Ammon's horn (tissue), 1 donor: ENCODE data around the gene UTP15.

Experiments
- DNase-seq: peaks from one replicate; pipeline ENCODE4 v3.0.0-alpha.2; 2016; ENCODE audit warnings: low spot score

Gene UTP15

DNA sequence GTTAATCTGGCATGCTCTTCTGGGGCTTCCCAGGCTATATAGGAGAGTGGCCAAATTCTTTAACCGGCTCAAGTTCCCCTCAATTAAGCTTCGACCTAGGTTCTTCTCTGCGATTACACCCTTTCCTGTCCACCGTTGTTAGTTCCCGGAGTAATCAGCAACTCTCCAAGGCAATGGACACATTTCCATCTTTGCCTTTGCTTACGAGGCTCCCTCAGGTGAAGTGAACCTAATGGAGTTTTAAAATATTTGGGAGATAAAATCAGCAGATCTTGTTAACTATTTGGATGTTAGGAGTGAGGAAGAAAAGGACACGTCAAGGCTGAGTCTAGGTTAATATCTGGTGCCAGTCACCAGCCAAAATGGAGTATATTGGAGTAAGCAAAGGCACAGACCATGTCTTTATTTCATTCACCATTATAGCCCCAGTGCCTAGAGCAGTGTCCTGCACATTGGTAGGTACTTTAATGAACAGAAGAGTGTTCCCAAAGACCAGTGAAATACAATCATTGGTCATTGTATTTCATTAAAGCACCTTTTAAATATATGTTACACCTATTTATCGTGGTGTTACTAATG lies 515 bp downstream of the UTP15 start:
- no peak for DNase-seq

DNA sequence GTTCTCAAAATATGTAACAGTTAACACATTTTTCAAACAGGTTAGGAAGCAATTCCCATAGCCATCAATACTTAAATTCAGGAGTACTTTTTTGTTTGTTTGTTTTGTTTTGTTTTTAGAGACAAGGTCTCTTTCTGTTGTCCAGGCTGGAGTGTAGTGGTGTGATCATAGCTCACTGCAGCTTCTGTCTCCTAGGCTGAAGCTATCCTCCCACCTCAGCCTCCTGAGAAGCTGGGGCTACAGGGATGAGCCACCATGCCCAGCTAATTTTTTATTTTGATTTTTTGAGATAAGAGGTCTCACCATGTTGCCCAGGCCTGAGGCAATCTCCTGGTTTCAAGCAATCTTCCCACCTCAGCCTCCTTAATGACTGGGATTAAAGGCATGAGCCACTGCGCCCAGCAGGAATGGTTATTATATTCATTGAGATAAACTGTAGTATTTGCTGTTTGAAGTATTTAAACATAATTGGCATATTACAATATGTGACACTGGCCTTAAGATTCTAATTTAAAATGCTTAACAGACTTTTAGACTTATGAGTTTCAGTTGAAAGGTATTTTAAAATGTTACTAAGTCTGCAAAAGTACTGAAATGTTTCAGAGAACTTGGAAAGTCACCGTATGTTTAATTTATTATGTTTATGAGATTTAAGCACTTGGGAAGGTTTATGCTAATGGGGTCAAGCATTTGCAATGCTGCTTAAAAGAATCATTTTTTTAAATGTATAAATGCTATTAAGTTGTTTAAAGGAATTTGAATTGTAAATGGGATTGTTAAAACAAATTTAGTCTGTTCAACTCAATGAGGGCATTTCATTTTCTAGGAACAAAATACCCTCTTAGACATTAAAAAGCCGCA lies 17.0 kb downstream of the UTP15 start:
- DNase-seq = no peak

GRCh38 chr5:73587923-73588322 lies 22.4 kb downstream of the UTP15 start:
- DNase-seq = no peak

- DNase-seq = peak; percentile 74
Observed at GRCh38 chr5:73591102-73591695, 25.7 kb downstream of the UTP15 start.

- no peak for DNase-seq
Observed at GRCh38 chr5:73591698-73592501, 26.4 kb downstream of the UTP15 start.

- DNase-seq = no peak
Observed at GRCh38 chr5:73592551-73592950, 27.0 kb downstream of the UTP15 start.

DNA sequence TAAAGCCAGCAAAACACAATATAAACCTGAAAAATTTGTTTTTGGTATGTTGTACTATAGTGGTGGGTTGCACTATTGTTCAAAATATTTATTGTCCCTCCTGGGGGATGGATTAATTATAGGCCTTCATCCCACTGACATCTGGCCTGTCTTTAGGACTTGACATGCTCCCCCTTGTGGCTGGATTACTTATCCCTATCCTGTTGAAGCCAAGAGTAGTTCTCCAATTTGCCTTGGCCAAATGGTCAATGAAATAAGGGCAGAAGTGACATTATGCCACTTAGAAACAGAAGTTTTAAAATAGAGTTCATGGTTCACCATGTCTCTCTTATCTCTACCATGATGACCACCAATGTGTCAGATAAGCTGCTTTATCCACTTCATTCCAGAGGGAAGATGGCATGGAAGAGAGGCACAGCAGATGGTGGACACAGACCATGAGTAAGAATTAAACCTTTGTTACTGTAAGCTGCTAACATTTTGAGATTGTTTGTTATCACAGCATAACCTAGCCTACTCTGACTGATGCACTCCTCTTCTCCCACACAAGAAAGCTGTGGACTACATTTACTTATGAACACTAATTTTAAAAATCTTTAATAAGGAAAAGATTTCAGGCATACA lies 31.3 kb downstream of the UTP15 start:
- DNase-seq = peak; percentile 7

DNA sequence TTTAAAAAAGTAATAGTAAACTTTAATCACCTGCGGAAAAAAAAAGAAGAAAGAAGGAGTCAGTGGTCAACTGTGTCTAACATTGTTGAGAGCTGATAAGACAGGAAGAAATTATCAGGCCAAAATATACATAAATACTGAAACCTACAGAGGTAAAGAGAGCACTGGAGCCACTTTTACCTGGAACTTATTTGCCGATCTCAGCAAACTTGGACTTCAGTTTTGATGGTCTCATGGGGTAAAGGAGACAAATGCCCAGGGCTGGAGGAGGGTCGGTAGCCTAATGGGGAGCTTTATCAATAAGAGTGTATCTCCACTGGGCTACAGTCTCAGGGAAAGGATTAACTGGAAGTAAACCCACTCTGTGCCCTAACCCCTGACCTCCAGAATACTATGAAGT lies 33.8 kb downstream of the UTP15 start:
- DNase-seq = no peak

GRCh38 chr5:73603998-73604397 lies 38.5 kb downstream of the UTP15 start:
- DNase-seq = no peak

DNA sequence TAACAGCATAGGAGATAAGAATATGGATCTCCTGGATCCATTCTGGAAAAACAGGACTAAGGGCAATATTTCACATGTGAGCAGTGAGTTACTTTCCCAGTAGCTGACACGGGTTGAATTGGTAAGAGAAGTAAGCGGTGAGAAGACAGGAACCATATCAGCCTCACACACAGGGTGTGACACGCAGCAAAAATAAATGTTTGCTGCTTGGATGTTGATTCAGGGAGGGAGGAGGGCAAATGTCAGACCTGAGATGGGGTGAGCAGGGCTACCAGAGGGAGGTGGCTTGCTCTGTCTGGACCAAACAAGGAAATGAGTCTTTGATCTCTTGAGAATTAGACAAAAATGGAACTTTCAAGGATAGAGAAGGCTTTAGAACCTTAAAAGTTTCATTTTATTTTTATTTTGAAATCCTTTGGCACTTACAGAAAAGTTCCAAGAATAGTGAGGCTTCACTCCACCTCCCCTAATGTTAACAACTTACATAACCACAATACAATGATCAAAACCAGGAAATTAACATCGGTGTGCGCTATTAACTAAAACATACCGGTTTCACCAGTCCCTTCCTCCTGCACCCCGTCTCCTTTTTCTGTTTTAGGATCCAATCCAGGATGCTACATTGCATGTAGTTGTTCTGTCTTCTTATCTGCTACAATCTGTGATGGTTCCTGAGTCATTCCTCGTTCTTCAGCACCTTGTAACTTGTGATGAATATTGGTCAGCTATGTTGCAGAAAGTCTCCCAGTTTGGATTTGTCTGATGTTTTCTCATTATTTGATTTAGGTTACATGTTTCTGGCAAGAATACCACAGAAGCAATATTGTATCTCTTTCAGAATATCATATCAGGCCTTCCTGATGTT lies 39.9 kb downstream of the UTP15 start:
- DNase-seq = no peak

GRCh38 chr5:73606206-73606753 lies 40.7 kb downstream of the UTP15 start:
- DNase-seq = no peak

GRCh38 chr5:73607228-73607627 lies 41.7 kb downstream of the UTP15 start:
- DNase-seq = no peak

GRCh38 chr5:73612799-73613198 lies 47.3 kb downstream of the UTP15 start:
- DNase-seq = no peak

DNA sequence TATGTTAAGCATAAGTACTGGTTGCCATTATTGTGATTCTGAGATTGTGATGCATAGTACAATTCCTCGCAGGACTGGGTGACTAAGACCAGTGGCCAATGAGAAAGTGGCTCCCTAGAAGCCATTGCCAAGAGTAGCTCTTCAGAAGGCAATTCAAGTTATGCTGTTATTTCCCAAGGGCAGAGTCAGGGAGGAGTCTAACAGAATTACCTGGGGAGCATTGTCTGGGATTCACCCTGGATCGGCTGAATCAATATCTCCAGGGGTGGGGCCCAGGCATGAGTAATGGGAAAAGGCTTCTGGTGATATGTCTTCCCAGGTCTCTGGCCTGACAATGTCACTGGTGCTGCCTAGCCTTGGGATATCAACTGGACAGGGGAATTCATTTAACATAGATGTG lies 49.5 kb downstream of the UTP15 start:
- DNase-seq = no peak

DNA sequence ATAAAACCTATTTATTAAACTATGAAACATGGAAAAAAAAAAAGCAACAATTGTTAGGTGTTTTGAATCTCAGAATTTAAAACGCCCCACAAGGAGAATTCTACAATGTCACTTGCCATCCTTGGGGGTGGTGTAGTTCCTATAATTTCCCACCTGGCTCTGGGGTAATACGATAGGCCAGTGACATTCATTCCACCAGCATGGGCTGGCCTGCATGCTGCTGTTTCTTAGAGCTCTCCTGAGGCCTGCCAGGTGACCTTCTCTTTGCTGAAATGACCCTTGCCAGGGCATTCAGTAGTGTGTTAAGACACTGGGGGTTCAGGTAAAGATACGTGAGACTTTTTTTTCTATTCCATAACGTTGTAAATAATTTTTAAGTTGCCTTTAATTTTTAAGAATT lies 50.4 kb downstream of the UTP15 start:
- no peak for DNase-seq

DNA sequence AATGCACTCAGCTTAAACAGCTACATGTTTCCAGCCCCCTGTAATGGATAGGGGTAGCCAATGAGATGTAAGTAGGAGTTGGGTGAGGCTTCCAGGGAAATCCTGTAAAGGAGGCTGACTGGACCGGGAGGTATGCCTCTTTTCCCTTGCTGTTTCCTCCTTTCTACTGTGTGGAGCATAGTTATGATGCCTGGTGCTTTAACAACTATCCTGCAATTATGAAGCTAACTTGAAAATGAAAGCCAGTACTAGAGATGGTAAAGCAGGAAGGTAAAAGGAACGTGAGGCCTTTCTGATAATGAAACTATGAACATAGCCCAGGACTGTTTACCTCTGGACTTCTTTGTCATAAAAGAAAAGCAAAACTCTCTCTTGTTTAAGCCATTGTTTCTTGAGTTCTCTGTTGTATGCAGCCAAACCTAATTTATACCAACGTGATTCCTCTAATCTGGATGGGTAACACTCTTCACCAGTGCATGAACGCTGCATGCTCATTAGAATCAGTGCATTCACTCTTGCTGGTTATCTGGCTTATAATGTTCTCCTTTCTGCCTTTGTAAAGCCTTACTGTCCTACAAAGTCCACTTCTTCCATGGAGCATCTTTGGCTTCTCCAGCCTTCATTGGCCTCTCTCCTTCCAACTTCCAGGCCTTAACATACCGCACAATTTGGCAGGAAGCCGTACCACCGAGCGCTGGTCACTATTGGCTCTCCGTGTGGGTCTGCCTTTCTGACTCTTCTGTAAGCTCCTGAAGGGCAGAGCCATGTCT lies 52.2 kb downstream of the UTP15 start:
- no peak for DNase-seq

DNA sequence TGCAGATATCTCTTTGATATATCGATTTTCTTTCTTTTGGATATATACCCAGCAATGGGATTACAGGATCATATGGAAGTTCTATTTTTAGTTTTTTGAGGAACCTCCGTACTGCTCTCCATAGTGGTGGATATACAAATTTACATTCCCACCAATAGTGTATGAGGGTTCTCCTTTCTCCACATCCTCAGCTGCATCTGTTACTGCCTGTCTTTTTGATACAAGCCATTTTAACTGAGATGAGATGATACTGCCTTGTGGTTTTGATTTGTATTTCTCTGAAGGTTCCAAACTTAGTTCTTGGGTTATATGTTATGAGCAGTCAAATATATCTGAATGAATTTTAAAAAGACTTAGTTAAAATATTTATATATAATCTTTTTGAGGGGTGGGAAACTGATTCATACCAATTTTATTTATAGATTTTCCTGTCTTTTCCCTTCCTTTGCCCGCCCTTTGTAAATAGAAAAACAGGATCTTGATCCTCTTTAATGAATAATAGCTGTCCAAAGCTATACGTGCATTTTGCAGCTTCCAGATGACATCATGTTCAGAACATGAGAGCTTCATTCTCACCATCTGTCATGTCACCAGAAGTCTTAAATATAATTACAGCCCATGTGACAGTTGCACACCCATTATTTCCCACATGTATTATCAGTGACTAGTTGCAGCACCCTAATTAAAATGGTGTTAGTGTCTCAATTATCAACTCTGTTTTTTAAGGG lies 54.2 kb downstream of the UTP15 start:
- DNase-seq = no peak

DNA sequence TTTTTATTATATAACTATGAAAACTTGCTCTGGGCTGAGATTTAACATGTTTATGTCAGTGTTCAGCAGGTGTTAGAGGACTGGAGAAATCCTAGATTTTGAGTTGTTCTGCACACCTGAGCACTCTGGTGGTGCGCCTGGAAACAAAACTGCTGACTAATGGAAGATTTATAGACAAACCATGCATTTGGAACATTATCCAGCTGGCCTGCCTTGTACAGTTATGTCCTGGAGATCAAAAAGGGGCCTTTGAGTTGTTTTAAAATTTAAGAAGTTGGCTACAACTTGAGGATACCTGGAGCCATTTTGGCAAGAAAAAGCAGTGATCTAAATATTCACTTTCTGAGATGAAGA lies 54.8 kb downstream of the UTP15 start:
- no peak for DNase-seq

DNA sequence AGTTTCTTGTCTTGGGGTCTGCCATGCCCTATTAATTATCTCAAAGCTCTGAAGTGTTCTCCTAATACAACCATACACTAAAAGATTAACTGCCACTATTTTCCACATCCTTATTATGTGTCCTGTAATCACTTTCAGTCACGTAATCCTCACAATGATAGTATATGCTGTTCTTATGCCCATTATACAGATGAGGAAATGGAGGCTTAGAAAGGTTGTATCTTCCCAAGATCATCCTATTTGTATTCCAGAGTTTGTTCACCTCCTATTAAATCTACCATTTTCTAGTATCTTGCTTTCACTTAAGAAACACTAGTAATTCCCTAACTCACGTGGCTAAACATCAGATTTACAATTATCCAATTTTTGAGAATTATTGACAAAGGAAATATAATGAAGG lies 57.5 kb downstream of the UTP15 start:
- no peak for DNase-seq
